GM12875 (cell line): ENCODE measurements around the gene MMS22L.
"Not testable (repeated sequence)": the region's sequence is repeated elsewhere in the genome, so short reads cannot be mapped to it uniquely, and the experiment has no call there.

Experiments used
- H3K4me3 ChIP-seq: one replicate; pipeline ENCODE4 v1.5.1; 2011; ENCODE audit warnings: low read depth, low read length, control low read depth
- TF ChIP-seq, protein P1 (sequence below): IDR thresholded peaks from 2 replicates; pipeline ENCODE4 v1.5.1; 2011; ENCODE audit warnings: low read depth, mild to moderate bottlenecking, control low read depth, inconsistent platforms, low read length, moderate library complexity, borderline replicate concordance; ENCODE audit not compliant: insufficient read depth

The MMS22L gene

DNA sequence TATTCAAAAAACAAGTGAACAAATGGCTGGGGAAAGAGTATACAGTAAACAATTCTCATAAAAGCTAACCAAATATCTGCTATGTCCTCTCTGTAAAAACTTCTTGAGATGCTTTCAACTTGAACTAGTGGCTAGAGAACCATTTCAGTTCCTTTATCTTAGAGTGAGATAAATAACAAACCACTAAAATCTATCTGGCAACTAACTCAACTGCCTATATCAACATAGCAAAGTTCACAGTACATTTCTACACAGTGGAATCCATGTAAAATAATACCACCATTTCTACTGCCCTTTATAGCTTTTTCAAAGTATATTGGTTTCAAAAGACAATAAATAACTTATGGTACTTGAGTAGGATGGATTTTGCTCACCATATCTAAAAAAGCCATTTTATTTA, 95.1 kb downstream of the MMS22L start:
- TF ChIP-seq, protein P1, sequence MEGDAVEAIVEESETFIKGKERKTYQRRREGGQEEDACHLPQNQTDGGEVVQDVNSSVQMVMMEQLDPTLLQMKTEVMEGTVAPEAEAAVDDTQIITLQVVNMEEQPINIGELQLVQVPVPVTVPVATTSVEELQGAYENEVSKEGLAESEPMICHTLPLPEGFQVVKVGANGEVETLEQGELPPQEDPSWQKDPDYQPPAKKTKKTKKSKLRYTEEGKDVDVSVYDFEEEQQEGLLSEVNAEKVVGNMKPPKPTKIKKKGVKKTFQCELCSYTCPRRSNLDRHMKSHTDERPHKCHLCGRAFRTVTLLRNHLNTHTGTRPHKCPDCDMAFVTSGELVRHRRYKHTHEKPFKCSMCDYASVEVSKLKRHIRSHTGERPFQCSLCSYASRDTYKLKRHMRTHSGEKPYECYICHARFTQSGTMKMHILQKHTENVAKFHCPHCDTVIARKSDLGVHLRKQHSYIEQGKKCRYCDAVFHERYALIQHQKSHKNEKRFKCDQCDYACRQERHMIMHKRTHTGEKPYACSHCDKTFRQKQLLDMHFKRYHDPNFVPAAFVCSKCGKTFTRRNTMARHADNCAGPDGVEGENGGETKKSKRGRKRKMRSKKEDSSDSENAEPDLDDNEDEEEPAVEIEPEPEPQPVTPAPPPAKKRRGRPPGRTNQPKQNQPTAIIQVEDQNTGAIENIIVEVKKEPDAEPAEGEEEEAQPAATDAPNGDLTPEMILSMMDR: no peak
- H3K4me3 ChIP-seq: no peak overlapping the region

GRCh38 chr6:97186416-97186999, 96.5 kb downstream of the MMS22L start:
- TF ChIP-seq, protein P1: peak; percentile 73
- no peak overlapping the region for H3K4me3 ChIP-seq

DNA sequence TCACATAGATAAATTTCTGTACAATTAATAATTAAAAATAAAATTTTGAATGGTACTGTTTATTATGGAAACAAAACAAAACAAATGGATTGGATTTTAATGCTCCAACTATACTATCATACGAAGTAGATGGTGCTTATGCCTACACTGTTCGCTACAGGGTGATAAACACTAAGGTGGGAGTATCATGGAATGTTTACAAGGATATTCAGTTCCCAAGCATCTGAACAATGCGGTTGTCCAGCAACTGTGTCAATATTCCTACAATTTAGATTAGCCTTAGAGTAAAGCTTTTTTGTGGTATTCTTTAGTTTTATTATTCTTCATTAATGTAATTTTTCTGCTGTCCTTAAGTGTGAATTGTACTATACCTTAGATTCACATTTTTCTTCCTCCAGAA, 105.1 kb downstream of the MMS22L start:
- H3K4me3 ChIP-seq: no peak overlapping the region

DNA sequence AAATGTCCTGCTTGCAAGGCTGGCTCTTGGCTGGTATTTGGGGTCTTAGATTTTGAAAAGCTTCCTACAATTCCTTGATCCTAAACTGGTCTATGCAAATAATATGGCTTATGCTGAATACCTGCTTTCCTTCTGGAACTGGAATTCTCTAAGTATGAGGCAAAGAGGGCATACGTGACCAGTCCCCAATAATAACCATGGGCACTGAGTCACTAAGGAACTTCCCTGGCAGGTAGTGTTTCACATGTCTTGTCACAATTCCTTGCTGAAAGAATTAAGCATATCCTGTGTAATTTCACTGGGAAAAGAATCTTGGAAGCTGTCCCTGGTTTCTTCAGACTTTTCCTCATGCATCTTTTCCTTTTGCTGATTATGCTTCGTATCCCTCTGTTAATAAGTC, 106.5 kb downstream of the MMS22L start:
- TF ChIP-seq, protein P1: no peak
- no peak overlapping the region for H3K4me3 ChIP-seq

More for the DNA sequence above, 105.1 kb downstream of the MMS22L start:
- TF ChIP-seq, protein P1: no peak

DNA sequence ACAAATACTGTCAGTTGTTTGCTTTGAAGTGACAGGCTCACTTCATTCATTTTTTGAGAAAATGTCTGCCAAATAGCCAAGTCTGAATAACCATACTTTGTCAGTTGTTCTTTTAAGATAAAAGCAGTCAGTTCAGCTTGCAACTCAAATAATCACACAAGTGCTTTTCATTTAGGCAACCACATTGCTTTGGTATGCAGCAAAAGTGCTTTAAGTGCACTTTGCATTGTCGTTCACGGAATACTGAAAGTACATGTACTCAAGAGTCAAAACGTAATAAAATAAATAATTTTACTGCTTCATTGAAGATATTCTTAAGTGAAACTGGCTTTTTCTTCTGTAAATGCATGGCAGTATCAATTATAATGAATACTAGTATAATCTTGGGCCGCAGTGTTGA, 107.2 kb downstream of the MMS22L start:
- TF ChIP-seq, protein P1: no peak

GRCh38 chr6:97174471-97174870, 108.5 kb downstream of the MMS22L start:
- TF ChIP-seq, protein P1: no peak

More for the DNA sequence above, 107.2 kb downstream of the MMS22L start:
- no peak overlapping the region for H3K4me3 ChIP-seq

DNA sequence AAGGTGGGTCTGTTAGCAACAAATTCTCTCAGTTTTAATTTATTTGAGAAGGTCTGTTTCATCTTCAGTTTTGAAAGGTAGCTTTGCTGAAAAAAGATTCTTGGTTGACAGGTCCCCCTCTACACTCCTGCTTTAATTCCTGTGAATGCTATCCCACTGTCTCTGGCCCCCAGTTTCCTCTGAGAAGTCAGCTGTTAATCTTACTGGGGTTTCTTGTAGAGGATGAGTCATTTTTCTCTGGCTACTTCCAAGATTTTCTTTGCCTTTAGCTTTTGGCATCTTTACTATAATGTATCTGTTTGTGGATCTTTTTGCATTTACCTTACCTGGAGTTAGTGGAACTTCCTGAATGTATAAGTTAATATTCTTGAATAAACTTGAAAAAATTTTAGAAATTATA, 122.7 kb downstream of the MMS22L start:
- no peak overlapping the region for H3K4me3 ChIP-seq
- TF ChIP-seq, protein P1: no peak

More at GRCh38 chr6:97174471-97174870, 108.5 kb downstream of the MMS22L start:
- no peak overlapping the region for H3K4me3 ChIP-seq

DNA sequence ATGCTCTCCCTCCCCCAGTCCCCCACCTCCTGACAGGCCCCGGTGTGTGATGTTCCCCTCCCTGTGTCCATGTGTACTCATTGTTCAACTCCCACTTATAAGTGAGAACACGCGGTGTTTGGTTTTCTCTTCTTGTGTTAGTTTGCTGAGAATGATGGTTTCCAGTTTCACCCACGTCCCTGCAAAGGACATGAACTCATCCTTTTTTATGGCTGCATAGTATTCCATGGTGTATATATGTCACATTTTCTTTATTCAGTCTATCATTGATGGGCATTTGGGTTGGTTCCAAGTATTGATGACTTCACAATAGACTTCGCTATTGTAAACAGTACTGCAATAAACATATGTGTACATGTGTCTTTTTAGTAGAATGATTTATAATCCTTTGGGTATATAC, 127.6 kb downstream of the MMS22L start:
- H3K4me3 ChIP-seq: not testable (repeated sequence)
